GM19395 (cell line): Measurements from ENCODE around the gene NOX5.

Source experiments
- ATAC-seq: cut with Tn5 transposase; IDR thresholded peaks from one replicate; pipeline ENCODE4 v1.9.1; 2021; ENCODE audit warnings: mild to moderate bottlenecking, moderate library complexity; ENCODE audit not compliant: unreplicated experiment

NOX5 gene

GRCh38 chr15:69076756-69077155 lies 62.3 kb downstream of the NOX5 start:
- ATAC-seq: no peak

DNA sequence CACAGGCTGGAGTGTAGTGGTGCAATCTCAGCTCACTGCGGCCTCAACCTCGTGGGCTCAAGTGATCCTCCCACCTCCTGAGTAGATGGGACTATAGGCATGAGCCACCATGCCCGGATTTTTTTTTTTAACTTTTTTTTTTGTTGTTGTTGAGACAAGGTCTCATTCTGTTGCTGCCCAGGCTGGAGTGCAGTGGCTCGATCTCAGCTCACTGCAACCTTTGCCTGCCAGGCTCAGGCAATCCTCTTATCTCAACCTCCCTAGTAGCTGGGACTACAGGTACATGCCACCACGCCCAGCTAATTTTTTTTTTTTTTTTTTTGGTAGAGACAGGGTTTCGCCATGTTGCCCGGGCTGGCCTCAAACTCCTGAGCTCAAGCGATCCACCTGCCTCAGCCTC lies 64.1 kb downstream of the NOX5 start:
- ATAC-seq: no peak

GRCh38 chr15:69080295-69081248 lies 66.1 kb downstream of the NOX5 start:
- ATAC-seq: no peak

- ATAC-seq: no peak
These were observed 67.0 kb downstream of the NOX5 start for GRCh38 chr15:69081310-69082004.

DNA sequence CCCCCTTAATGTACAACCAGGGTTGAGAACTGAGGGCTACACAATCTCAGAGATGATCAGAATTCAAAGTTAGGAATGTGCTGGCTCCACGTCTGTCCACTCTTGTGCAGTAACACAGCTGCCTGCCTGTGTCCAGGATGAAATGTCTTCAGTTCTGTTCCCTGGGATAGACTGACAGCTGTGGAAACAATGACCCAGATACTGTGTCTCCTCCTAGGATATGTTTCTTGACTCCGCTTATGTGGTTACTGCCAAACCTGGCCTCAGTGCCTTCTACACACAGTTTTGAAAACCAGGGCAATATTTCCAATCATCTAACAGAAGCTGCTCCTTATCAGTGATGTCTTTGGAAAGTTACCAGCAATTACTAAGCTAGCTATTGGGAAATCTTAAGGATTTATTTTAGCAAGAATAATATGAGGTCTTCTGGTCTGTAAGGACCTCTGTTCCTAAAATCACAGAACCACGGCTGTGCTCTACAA lies 67.6 kb downstream of the NOX5 start:
- no peak for ATAC-seq

- no peak for ATAC-seq
These were observed 68.1 kb downstream of the NOX5 start for GRCh38 chr15:69082554-69082953.

GRCh38 chr15:69084404-69085030 lies 70.0 kb downstream of the NOX5 start:
- ATAC-seq: no peak

DNA sequence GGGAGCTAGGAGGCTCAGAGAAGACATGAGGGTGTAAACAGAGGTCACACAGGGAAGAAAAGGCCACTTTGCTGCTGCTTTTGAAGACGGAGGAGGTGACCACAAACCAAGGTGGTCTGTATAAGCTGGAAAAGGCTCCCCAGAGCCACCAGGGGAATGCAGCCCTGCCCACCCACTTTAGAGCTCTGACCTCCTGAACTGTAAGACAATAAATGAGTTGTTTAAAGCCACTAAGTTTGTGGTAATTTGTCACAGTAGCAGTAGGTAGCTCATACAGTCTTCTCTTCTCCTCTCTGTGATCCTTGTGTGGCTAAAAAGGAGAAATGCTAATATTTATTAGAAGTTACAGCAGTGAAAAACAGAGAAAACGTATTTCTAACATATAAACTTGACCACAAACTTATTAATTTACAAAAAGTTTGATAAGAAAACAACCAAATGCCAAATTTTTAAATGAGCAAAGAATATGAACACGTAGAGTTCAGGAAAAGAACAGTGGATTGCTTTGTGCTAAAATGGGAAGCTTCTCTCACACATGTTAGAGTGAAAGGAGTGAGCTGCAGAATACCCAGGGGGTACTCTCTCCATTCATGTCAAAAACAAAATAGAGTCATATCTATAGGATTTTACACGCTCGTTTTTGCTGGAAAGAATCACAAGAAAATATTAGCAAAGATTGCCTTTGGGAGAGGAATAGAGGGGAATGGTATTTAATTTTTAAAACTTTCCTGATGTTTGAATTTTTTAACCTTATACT lies 71.0 kb downstream of the NOX5 start:
- ATAC-seq: no peak

GRCh38 chr15:69086427-69087204 lies 72.1 kb downstream of the NOX5 start:
- ATAC-seq: no peak

GRCh38 chr15:69087366-69087976 lies 73.0 kb downstream of the NOX5 start:
- no peak for ATAC-seq

GRCh38 chr15:69088300-69088965 lies 73.9 kb downstream of the NOX5 start:
- no peak for ATAC-seq

GRCh38 chr15:69089258-69089657 lies 74.8 kb downstream of the NOX5 start:
- no peak for ATAC-seq

DNA sequence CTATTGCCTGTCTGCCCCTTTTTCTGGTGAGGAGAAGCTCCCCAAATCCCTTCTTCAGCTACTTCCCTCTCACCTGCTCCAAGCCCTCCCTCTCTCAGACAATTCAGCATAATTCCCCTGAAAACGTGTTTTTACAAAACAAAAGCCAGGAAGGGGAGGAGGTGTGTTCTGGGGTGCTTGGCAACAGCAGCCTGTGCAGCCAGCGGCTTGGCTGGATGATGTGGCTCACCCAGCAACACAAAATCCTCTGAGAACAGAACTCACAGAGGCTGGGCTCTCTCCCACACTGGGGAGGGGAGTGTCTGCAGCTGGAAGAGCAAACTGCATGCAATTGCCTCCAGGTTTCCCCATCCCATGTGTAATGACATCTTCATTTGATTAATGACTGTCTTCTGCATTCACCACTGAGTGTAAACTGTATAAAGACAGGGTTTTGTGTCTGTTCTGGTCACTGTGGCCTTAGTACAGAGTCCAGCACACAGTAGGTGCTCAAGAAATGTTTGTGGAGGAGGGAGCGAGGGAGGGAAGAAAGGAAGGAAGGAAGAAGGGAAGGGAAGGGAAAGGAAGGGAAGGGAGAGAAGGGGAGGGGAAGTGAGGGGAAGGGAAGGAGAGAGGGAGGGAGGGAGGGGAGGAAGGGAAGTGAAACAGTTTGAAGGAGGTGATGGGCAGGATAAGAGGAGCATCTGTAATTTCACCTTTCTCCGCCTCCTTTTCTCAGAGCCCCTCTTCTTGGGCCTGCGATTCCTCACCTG lies 75.9 kb downstream of the NOX5 start:
- ATAC-seq: no peak

GRCh38 chr15:69091654-69092053 lies 77.2 kb downstream of the NOX5 start:
- ATAC-seq: no peak

DNA sequence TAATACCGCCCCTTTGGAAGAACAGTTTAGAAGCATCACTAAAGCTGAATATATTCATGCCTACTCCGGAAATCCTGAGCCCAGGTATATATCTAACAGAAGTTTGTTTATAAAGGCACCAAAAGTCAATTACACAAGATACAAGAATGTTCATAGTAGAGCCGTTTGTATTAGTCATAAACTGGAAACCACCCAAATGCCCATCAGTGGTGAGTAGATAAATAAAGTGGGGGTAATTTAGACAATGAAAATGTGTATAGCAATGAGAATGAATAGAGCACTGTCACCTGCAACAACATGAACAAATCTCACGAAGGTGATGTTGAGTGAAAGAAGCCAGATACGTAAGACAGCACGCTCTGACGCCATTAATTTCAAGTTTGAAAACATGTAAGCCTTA lies 77.7 kb downstream of the NOX5 start:
- no peak for ATAC-seq

DNA sequence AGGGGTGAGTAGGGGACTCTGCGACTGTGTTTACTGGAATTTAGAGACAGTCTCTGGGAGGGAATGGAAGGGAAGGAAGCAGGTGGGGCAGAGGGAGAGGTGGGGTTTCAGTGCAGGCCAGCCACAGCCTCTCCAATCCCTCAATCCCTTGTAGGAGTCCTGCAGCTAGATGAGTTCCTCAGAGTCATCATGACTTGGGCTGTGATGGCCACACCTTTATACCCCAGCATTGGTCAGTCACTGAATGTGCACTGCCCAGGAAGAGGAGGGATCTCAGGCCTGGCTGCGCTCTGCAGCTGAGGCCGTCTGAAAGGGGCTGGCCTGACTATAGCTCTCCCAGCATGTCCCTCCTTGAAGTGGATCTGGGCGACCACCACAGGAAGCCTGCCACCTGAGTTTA lies 78.6 kb downstream of the NOX5 start:
- no peak for ATAC-seq

DNA sequence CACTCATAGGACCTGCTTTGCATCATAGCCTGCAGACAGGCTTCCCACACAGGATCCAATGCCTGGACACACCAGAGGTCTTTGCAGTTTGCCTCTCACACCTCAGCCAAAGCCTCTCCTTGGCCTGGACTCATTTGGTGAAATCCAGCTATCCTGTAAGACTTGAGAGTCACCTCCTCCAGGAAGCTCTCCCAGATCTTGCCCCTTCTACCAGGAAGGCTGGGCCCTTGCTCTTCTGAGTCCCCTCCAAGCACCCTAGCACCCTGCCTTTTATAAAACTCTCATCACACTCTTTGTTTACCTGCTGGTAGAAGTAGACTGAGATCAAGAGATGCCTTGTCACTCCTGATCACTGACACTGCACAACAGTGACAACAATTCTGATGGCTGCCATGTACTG lies 79.1 kb downstream of the NOX5 start:
- ATAC-seq: no peak

DNA sequence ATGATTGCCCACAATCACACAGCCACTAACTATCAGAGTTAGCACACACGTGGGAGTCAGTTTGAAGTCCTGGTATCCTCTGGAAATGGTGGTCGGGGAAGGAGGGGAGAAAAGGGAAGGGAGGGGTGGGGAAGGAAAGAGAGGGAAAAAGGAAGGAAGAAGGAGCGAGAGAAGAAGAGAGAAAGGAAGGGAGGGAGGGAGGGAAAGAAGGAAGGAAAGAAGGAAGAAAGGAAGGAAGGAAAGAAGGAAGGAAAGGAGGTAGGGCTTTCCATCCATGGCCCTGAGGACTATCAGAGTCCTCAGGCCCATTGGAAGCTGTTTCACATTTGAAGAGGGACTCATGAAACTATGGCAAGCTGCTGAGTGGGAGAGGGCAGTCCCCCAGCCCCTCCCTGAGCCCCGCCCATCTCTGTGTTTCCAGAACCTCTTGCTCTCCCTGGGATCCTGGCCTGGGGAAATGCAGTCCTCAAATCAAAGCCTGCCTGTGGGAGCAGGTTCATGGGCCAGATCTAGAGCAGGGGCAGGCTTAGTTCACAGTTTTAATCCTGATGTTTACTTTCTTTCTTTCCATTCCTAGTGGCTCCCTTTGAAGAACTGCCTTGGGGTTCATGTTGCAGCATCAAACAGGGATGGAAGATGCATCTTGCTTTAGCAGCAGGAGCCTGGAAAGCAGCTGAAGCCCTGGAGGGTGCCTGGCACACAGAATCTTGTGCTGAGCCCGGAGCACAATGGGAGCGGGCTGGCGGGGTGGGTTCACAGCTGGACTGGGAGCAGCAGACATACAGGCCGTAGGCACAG lies 79.8 kb downstream of the NOX5 start:
- no peak for ATAC-seq
